ENCODE results near the gene NAT8L. TPM values are rescaled to one million over a fixed set of nuclear protein-coding genes. Genes with fewer than 3 reads are reported as not detected.

The NAT8L gene
- total RNA-seq, 1 experiment from 2014 or later, result 1.7 TPM

DNA sequence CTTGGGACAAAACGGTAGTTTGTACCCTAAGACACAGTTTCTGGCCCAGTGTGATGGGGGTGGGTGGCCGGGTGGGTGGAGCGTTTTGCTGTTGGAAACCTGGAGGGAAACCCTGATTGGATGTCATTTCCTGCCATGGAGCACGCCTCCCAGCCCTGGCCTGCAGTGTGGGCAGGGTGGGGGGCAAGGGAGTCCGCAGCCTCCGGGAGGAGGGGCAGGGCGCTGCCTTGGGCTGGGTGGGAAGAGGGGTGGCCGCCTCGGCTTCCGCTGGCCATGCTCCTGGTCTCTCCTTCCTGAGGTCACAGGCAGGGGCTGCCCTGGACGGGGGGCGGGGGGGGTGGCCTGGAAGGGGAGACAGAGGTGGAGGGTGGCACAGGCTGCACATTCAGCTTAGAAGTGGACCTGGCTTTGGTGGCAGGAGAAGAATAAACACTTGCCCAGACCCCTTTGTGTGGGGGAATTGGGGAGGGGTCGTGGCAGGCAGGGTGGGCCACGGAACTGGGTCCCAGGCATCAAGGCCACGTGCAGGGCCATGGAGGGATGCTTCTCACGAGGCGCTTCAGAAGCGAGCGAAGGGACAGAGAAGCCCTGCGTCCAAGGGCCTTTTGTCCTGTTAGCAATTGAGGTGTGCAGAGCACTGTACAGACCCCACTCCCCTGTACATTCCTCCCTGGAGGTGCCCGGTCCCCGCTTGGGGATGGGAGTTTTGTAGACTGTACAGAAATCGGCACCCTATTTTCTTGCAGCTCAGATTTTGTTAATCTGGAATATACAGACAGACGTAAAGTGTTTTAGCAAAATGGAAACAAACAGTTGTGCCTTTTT is 6.2 kb downstream of the NAT8L start:
- DNase-seq, result no peak
- H3K4me3 ChIP-seq, result no peak overlapping the region
- no peaks in the 10 kb centered on the region for H3K9me3 ChIP-seq (replicated peaks)
- H3K4me1 ChIP-seq, result no peaks in the 10 kb centered on the region
- H3K27ac ChIP-seq, result no peak overlapping the region
- H3K36me3 ChIP-seq, result no peaks in the 10 kb centered on the region
- no peaks in the 10 kb centered on the region for H3K27me3 ChIP-seq

- H3K27ac ChIP-seq, result no peak overlapping the region
- DNase-seq, result no peak
- H3K4me1 ChIP-seq, result no peaks in the 10 kb centered on the region
- no peaks in the 10 kb centered on the region for H3K36me3 ChIP-seq
- H3K27me3 ChIP-seq, result no peaks in the 10 kb centered on the region
- no peaks in the 10 kb centered on the region for H3K9me3 ChIP-seq (replicated peaks)
- H3K4me3 ChIP-seq, result no peak overlapping the region
Observed at GRCh38 chr4:2066011-2066551, 7.0 kb downstream of the NAT8L start.

DNA sequence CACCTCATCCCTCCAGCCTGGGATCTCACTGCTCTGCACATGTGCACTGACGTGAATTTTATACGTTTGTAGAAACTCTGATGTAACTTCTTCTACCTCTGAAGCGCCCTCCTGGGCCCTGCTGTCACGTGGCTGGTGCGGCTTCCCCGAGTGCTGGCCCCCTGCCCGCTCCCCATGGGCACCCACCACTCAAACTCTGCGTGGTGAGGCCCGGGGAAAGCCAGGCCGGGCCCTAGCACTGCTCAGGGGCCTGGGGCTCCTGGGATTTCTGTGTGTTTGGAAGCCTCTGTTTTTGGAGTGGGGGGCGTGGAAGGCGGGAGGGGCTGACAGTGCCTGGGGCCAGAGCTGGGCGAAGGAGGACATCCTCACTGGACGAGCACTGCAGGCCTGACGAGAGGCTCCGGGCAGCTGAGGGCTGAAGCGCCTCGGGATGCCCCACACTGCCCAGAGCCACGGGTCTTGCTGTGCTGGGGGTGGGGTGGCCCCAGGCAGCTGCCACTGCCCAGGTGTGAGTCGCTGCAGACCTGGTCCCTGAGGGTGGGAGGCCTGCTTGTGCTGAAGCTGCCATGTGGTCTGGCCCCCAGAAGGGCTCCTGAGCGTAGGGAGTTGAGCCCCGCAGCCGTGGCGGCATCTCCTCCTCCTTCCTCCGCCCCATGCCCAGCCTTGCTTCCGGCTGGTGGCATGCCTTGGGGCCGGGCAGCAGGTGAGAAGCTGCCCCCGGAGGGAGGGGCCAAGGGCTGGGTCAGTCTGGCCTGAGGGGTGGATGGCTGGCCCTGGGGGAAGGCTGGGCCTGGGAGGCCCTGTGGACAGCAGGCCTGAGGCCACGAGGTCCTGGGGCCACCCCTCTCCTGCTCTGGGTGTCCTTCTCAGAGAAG is 7.7 kb downstream of the NAT8L start:
- H3K9me3 ChIP-seq (replicated peaks), result no peaks in the 10 kb centered on the region
- H3K27me3 ChIP-seq, result no peaks in the 10 kb centered on the region
- no peak for DNase-seq
- no peaks in the 10 kb centered on the region for H3K36me3 ChIP-seq
- no peaks in the 10 kb centered on the region for H3K4me1 ChIP-seq
- no peak overlapping the region for H3K27ac ChIP-seq
- H3K4me3 ChIP-seq, result no peak overlapping the region

DNA sequence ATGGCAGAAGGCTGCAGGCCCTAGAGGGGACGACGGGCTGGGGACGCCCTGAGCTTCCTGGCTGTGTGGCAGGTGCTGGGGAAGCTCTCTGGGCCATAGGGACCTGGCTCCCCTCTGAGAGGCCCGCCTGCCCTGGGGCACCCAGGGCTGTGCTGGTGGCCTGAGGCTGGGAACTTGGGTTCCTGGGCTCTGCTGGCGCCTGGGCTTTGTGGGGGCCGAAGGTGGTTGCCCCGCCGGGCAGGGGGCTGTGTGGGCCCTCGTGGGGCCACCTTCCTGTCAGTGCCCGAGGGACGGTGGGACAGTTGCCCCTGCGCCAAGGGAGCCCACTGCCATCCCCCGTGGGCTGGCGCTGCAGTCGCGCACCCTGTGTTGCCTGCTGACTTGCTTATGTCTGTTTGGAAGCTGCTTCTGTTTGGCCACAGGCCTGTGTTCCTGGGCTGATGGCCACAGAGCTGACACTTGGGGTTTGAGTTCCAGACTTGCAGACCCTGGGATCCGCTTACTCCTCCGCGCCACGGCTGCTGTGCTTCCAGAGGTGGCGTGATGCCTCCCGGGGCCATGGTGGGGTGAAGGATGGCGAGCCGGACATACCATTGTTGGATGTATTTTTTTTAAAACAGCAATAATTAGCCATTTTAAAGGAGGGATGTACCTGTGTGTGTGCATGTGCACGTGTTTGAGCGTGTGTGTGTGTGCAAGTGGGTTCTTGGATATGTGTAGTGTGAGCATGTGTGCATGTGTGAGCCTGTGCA is 8.5 kb downstream of the NAT8L start:
- Histone ChIP-seq H3K27ac (no peak overlapping the region), H3K9me3 (replicated peaks) (no peaks in the 10 kb centered on the region), H3K4me3 (no peak overlapping the region), H3K36me3 (no peaks in the 10 kb centered on the region), H3K27me3 (no peaks in the 10 kb centered on the region), H3K4me1 (no peaks in the 10 kb centered on the region)
- no peak for DNase-seq

DNA sequence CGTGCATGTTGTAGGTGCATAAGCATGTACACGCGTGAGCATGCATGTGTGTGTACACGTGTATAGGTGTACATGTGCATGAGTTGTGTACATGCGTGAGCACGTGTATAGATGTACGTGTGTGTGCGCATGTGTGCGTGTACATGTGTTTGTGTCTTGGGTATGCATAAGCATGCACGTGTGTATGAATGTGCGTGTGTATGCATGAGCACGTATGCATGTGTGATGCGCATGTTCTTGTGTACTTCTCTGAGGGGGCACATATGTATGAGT is 9.0 kb downstream of the NAT8L start:
- H3K4me3 ChIP-seq, result no peak overlapping the region
- no peaks in the 10 kb centered on the region for H3K36me3 ChIP-seq
- H3K4me1 ChIP-seq, result no peaks in the 10 kb centered on the region
- no peaks in the 10 kb centered on the region for H3K27me3 ChIP-seq
- no peaks in the 10 kb centered on the region for H3K9me3 ChIP-seq (replicated peaks)
- no peak for DNase-seq
- no peak overlapping the region for H3K27ac ChIP-seq

DNA sequence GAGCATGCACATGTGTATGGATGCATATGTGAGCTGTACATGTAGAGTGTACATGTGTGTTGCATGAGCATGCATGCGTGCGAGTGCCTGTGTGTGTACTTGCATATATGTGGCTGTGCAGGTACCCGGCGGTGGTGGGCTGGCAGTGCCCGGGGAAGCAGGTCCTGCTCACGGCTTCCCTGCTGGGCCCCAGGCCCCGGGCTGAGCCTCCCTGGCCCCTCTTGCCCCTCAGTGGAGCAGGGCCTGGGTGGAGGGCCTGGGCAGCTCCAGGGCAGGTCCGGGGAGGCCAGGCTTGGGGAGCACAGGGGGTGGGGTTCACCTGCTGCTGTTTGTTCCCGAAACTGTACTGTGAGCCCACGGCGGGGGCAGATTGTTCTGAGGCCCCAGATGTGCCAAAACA is 9.4 kb downstream of the NAT8L start:
- H3K4me1 ChIP-seq, result no peaks in the 10 kb centered on the region
- no peak for DNase-seq
- H3K36me3 ChIP-seq, result no peaks in the 10 kb centered on the region
- no peak overlapping the region for H3K27ac ChIP-seq
- no peaks in the 10 kb centered on the region for H3K9me3 ChIP-seq (replicated peaks)
- no peaks in the 10 kb centered on the region for H3K27me3 ChIP-seq
- no peak overlapping the region for H3K4me3 ChIP-seq

DNA sequence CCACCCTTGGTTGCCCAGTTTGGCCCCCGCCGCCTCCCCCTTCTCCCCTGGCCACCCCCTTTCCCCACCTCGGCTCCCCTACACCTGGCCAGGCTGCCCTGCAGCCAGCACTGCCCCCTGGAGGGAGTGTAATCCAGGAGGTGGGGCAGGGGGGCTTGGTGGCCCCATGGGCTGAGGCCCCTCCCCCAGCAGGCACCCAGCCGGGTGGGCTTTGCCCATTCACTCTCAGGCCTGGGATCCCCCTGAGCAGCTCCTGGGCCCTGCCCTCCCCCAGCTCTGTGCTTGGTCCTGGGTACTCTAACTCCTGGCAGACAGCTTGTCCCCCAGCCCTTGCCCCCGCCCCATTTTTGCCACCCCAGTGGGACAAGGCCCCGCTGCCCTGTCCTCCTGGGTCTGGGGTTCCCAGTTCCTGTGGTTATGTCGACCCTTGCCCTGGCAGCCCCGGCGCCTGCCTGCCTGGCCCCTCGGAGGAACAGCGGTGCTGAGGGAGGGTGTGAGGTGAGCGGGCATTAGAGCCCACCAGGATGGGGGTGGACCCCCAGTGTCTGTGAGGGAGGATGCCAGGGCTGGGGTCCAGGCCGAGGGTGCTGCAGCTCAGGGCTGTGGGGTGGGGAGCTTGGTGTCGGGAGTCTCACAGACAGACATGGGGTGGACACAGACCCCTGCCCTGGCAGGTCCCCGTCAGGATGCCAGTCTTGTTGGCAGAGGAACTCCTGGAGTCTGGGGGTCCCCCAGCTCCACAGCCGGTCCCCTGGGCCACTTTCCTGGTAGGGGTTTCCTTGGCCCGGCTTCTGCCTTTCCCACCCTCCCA is 10.2 kb downstream of the NAT8L start:
- Histone ChIP-seq H3K27me3 (no peaks in the 10 kb centered on the region), H3K9me3 (replicated peaks) (no peaks in the 10 kb centered on the region), H3K27ac (no peak overlapping the region), H3K4me1 (no peaks in the 10 kb centered on the region), H3K36me3 (no peaks in the 10 kb centered on the region), H3K4me3 (no peak overlapping the region)
- no peak for DNase-seq

DNA sequence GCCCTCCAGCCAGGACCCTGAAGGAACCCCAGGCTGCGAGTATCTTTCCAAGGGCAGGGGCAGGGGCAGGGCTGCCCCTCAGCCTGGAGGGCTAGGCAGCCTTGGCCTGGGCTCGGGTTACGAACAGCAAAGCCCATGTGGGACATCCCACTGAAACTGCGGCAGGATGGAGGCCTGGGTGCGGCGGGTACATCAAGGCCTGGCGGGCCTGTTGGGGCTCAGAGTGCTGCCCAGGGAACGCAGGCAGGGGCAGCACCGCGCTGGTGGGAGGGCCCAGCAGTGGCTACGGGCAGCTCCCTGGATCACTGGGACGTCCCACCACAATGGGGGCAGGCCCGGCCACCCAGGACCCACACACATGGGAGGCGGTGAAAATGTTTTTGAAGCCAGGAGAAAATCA is 10.9 kb downstream of the NAT8L start:
- Histone ChIP-seq H3K36me3 (no peaks in the 10 kb centered on the region), H3K9me3 (replicated peaks) (no peaks in the 10 kb centered on the region), H3K4me3 (no peak overlapping the region), H3K4me1 (no peaks in the 10 kb centered on the region), H3K27ac (no peak overlapping the region), H3K27me3 (no peaks in the 10 kb centered on the region)
- no peak for DNase-seq

DNA sequence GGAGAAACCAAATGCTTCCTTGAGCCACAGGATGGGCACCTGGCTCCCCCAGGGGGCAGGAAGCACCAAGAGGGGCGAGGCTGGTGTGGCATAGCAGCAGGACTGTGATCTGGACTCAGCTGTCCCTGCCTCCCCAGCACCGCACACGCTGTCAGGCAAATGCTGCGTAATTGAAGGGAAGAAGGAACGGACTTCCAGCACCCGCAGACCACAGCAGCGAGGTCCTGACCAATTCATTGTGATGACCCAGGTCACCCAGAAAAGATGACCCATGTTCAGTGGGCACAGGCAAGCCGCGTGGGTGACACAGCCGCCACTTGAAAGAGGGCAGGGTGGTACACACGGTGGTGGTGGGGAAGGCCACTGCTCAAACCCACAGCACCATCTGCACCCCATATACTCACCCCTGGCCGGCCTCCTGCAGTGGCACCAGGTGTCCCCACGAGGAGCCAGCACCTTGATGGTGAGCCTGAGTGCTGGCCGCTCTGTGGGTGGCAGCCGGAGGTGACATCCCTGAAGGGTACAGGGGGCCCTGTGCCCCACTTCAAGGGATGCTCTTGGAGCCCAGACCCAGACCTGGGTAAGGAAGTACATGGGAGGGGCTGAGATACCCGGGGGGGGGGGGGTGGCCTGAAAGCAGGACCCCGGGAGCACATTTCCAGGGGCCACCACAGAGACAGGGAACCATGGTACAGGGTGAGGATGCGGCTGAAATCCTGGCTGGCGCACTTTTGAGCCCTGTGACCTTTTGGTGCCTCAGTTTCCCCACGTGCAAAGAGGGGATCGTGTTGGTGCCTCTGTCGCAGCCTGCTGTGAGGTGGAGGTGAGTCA is 11.5 kb downstream of the NAT8L start:
- no peak overlapping the region for H3K4me3 ChIP-seq
- H3K9me3 ChIP-seq (replicated peaks), result no peaks in the 10 kb centered on the region
- no peaks in the 10 kb centered on the region for H3K36me3 ChIP-seq
- no peaks in the 10 kb centered on the region for H3K4me1 ChIP-seq
- no peak overlapping the region for H3K27ac ChIP-seq
- no peaks in the 10 kb centered on the region for H3K27me3 ChIP-seq
- no peak for DNase-seq

GRCh38 chr4:2071252-2071911 is 12.3 kb downstream of the NAT8L start:
- no peak for DNase-seq
- H3K27me3 ChIP-seq, result no peaks in the 10 kb centered on the region
- H3K36me3 ChIP-seq, result no peaks in the 10 kb centered on the region
- H3K4me1 ChIP-seq, result no peaks in the 10 kb centered on the region
- no peak overlapping the region for H3K27ac ChIP-seq
- no peaks in the 10 kb centered on the region for H3K9me3 ChIP-seq (replicated peaks)
- no peak overlapping the region for H3K4me3 ChIP-seq

DNA sequence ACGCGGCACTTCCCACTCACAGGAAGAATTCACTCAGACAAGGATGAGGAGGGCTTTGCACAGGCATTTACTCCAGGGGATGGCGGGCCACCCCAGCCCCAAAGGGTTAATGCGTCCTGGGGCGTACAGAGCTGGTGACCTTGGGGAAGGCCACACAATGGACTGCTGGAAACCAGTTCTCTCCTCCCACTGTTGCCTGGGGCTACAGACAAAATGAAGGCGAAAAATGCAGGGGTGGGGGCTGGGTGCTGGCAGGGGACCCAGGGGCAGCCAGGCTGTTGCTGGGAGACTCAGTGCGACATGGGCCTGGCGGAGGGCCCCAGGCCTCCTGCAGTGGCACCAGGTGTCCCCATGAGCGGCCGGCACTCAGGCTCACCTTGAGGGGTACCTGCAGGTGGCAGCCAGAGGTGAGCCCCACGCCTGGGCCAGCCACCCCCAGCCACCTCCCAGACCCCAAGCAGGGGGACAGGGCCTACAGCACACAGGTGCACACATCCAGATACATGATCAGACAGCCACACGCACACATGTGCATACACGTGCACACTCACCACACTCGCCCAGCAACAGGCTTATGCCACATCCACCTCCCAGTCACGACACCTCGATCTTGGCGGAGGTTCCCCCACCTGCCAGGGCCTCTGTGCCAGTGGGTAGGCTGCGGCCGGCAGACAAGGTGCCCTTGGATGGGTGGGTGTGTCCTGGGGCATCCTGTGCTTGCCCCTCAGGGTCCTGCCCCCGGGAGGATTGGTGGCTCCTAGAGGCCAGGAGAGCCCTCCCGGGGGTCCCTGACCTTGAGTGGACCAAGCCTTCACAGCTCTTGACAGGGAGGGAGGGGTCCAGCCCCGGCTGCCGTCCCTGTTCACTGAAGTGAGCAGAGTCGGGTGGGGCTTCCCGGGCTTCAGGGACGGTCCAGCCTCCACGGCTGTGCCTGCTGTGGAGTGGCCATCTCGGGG is 13.1 kb downstream of the NAT8L start:
- no peak overlapping the region for H3K27ac ChIP-seq
- H3K4me3 ChIP-seq, result no peak overlapping the region
- no peaks in the 10 kb centered on the region for H3K36me3 ChIP-seq
- no peaks in the 10 kb centered on the region for H3K4me1 ChIP-seq
- H3K27me3 ChIP-seq, result no peaks in the 10 kb centered on the region
- no peaks in the 10 kb centered on the region for H3K9me3 ChIP-seq (replicated peaks)
- no peak for DNase-seq

GRCh38 chr4:2072971-2073807 is 14.1 kb downstream of the NAT8L start:
- Histone ChIP-seq H3K9me3 (replicated peaks) (no peaks in the 10 kb centered on the region), H3K4me3 (no peak overlapping the region), H3K27me3 (no peaks in the 10 kb centered on the region; the same call in 1 of the 2 replicates), H3K27ac (no peak overlapping the region), H3K36me3 (no peaks in the 10 kb centered on the region), H3K4me1 (no peaks in the 10 kb centered on the region)
- DNase-seq, result no peak

Measured in SJCRH30 (cell line).